Inferior parietal cortex (tissue), 1 donor: ENCODE data around the gene PTPRJ.

Source experiments
- DNase-seq: peaks from one replicate; pipeline ENCODE4 v3.0.0-alpha.2; 2016; ENCODE audit errors: extremely low spot score

Gene PTPRJ

DNA sequence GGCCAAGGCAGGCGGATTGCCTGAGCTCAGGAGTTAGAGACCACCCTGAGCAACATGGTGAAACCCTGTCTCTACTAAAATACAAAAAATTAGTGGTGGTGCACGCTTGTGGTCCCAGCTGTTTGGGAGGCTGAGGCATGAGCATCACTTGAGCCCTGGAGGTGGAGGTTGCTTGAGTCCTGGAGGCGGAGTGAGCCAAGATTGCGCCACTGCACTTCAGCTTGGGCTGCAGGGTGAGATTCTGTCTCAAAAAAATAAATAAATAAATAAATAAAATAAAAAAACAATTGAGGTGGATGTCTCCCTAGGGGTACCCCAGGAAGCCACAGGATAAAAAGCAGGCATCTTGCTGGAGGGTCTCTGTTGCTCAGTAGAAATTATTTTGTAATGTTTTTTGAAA lies 14.1 kb downstream of the PTPRJ start:
- DNase-seq = no peak

DNA sequence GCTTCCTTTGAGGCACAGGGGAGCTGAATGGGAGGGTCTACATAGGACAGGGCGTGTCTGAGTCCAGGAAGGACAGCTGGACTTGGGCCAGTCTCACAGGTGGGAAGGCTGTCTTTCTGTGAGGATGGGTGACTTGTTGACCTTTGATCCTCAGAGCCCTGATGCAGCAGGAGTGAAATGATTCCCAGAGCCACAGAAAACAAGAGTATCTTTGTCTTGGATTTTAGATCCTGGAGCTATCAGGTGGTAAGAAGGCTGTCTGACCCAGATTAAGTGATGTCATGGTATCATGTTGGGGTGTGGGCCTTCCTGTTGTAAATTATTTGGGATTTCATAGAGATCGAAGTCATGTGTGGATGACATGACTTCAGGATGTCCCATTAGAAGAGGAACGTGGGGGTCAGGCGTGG lies 15.0 kb downstream of the PTPRJ start:
- no peak for DNase-seq

GRCh38 chr11:47997063-47998053 lies 17.0 kb downstream of the PTPRJ start:
- DNase-seq = no peak

GRCh38 chr11:47998345-47998732 lies 18.0 kb downstream of the PTPRJ start:
- no peak for DNase-seq

- no peak for DNase-seq
Measured at GRCh38 chr11:47998733-47999359, 18.5 kb downstream of the PTPRJ start.

DNA sequence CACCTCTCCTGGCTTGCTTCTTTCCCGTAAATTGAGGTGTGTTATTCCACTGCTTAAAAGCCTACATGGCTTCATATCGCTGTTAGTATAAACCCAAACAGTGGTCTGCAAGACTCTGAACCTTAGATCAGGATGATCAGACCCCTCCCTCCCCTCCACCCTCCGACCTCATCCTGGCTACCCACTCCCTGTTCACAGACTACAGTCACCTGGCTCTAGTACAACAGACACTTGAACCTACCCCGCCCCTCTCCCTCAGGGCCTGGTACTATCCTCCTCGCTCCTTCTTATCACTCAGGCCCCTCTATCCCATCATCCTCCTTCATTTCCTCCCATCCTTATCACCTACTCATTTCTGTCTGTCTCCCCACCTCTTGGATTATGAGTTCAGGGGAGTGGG lies 20.1 kb downstream of the PTPRJ start:
- no peak for DNase-seq

DNA sequence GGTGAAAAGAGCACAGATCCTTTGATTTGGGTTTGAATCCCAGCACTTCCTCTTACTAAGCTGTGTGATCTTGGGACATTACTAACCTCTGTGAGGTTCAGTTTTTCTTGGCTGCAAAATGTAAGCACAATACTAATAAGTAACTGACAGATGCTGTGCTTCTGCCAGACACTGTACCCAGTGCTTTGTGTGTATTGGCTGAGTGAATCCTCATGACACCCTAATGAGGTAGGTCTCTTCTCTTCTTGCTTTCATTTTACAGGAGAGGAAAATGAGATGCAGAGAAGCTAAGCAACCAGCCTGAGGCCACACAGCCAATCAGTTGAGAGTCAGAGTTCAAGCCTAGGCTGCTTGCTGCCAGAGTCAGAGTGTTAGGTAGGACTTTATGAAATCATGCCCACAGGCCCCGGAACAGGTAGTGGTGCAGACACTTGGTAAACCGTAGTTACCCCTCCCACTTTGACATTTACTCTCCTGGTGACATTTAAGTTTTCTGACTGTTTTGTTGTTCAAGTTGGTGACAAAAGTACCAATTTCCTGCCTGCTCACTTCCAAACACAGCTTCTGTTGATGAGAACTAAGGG lies 21.2 kb downstream of the PTPRJ start:
- DNase-seq = no peak

- DNase-seq = no peak
Measured at GRCh38 chr11:48002561-48002960, 22.2 kb downstream of the PTPRJ start.

DNA sequence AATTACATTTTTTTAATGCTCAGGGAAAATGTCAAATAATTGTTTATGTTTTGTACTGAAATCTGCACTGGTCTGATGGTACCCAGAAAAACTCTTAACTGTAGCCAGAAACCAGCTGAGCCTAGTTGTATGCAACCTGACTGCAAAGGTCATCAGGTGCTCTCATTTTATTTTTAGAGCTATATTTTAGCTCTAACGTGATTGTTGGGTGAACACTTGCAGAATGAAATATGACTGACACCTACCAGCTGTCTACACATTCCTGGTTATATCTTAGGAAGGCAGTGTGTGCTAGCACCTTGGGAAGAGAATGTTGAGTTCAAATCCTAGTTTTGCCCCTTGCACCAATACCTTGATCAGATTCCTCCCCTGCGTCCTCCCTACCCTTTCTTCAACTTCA lies 23.6 kb downstream of the PTPRJ start:
- no peak for DNase-seq

DNA sequence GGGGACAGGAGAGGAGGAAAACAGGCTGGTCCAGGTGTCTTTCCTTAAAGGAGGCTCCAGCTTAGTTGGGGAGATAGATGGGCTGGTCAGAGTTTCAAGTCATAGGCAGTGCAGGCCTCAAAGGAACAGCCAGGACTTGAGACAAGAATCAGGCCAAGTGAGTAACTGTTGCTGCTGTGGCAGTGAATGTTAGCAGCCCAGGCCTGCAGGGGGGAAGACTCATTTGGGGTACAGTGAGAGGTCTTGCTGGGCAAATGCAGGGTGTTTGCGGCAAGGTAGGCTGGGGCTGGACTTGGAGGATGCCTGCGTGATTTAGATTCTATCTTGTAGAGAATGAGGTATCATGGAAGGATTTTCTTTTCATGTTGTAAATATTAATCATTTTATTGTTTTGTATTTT lies 24.1 kb downstream of the PTPRJ start:
- no peak for DNase-seq

- DNase-seq = no peak
Measured at GRCh38 chr11:48005136-48005535, 24.8 kb downstream of the PTPRJ start.

- DNase-seq = no peak
Measured at GRCh38 chr11:48005831-48006270, 25.5 kb downstream of the PTPRJ start.

DNA sequence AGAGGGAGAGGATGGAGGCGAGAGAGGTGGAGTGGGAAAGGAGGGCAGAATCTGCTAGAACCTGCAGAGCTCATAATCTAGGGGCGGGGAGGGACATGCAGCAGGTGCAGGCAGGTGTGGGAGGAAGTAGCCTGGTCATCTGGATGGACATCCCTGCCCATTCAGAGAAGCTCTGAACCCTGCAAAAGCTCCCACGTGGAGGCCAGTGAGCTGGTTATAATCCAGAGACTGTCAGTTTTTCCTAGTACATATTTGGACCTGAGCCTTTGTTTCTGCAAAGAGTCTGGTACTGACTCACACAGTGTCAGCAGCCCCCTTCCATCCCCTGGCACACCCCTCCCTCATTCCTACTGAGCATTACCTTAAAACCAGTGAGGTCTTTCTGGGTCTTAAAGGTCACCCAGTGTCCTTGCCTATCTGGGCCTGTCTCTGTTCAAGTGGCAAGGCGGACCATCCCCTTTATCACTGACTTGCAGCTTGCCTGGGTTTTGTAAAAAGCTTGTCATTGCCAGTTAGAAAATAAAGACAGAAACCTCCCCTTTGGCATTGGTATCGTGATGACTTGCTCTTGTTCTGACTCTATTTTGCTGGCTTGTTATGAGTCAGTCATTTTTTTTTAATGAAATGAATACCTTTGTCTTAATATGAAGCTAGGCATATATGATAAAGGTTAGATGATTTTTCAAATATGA lies 26.1 kb downstream of the PTPRJ start:
- DNase-seq = no peak

DNA sequence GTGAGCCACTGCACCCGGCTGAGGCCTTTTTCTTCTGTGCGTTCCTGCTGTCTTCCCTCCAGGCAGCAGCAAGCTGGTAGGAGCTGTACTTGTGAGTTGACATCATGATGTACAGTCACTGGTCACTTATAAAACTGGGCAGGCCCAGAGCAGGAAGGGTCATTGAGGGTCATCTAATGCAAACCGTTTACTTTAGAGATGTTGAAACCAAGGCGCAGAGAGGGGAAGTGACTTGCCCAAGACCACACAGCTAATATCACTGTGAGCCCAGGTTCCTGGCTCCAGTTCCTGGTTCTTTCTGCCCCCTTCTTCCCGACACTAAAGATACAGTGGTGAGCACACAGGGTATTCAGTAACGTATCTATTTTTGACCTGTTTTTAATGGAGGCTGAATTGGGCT lies 27.3 kb downstream of the PTPRJ start:
- DNase-seq = no peak

- DNase-seq = no peak
Measured at GRCh38 chr11:48008951-48009270, 28.6 kb downstream of the PTPRJ start.

GRCh38 chr11:48011102-48011797 lies 30.9 kb downstream of the PTPRJ start:
- DNase-seq = no peak

DNA sequence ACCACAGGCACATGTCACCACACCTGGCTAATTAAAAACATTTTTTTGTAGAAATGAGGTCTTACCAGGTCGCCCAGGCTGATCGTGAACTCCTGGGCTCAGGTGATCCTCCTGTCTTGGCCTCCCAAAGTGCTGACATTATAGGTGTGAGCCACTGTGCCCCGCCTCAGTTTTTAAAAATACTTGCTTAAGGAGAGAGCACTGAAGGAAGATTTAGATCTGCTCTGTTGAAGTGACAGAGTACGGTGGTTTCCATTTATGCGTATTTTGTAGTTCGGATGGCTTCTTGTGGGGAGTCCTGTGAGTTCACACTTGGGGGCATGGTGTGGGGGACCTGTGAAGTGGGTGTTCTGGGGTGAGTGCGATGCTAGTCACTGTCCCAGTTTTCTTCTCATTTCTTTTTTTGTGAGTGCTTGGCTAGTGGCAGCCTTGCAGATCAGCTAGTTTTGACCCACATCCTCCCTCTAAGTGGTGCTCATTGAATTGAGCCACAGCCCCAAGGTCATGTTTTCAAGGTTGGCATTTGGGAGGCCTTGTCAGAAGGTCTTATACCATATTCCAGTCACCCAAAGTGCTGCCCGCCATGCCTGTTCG lies 31.5 kb downstream of the PTPRJ start:
- DNase-seq = no peak

DNA sequence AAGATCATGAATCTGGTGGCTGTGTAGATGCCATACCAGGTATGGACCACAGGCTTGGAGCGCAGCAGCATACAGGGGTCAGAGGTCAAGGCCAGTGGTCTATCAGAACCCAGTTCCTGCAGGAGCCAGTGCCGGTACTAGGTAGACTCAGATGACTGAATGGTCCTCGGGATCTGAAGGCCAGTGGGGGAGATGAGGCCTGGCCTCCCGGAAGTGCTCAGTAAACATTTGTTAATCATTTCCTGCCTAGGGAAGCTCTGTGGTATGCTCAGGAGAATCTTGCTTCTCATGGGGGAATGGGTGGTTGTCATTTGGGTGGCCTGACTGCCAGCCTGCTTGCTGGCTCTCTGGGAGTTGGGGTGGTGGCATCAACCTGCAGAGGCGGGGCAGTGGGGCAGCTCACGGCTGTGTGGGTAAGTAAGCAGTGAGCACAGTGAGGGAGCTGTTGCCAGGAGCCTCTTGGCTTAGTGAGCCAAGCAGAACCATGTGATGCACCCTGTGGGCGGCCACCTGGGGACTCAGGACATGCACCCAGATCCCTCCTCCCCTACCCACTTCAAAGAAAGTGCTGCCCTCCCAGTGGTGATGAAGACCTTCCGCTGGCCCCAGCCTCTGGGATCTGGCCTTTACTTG lies 33.0 kb downstream of the PTPRJ start:
- DNase-seq = no peak

- no peak for DNase-seq
Measured at GRCh38 chr11:48014917-48015316, 34.6 kb downstream of the PTPRJ start.

GRCh38 chr11:48017105-48017830 lies 36.9 kb downstream of the PTPRJ start:
- no peak for DNase-seq
